K562 (cell line): Measurements from ENCODE around the gene FYB1. TPM values are rescaled to one million over a fixed set of nuclear protein-coding genes. Genes with fewer than 3 reads are reported as not detected.

Source experiments
- CHD1 ChIP-seq: fragments of 200-600 bp; sonication (generic); IDR thresholded peaks from one replicate; pipeline ENCODE4 v1.6.1; 2012; ENCODE audit warnings: mild to moderate bottlenecking, moderate library complexity, low read length, inconsistent platforms
- CTCF ChIP-seq, 3 experiments: IDR thresholded peaks in 2 of 3; conservative IDR thresholded peaks in 1 of 3; 2 replicates each; pipeline ENCODE4 v1.5.1; 2011 to 2012; ENCODE audit warnings: low read length in 3 of 3, mild to moderate bottlenecking in 3 of 3, control low read depth in 2 of 3, improper control_type of control experiment in 1 of 3, inconsistent platforms in 1 of 3, low read depth in 1 of 3, mixed read lengths in 1 of 3, moderate library complexity in 1 of 3; ENCODE audit not compliant: insufficient read depth in 2 of 3
- ETV1 ChIP-seq: fragments of 450-650 bp; conservative IDR thresholded peaks from 2 replicates; pipeline ENCODE4 v1.6.1; 2016; ENCODE audit warnings: missing genetic modification characterization, control low read depth, low read depth, missing compliant biosample characterization
- HDAC2 ChIP-seq: fragments of 450-650 bp; IDR thresholded peaks from 2 replicates; pipeline ENCODE4 v1.6.1; 2016; ENCODE audit warnings: mild to moderate bottlenecking
- HMBOX1 ChIP-seq: sonication (generic); IDR thresholded peaks from 2 replicates; pipeline ENCODE4 v1.6.1; 2016
- KDM1A ChIP-seq, 2 experiments: fragments of 450-650 bp; IDR thresholded peaks; 2 replicates each; pipeline ENCODE4 v1.6.1; 2016; ENCODE audit warnings: mild to moderate bottlenecking in 2 of 2
- RCOR1 ChIP-seq, 2 experiments: IDR thresholded peaks; 2 replicates each; pipeline ENCODE4 v1.6.1; 2012; ENCODE audit warnings: low read depth in 2 of 2, low read length in 2 of 2, borderline replicate concordance in 1 of 2, improper control_type of control experiment in 1 of 2
- RFX1 ChIP-seq: fragments of 450-650 bp; IDR thresholded peaks from 2 replicates; pipeline ENCODE4 v1.6.1; 2016; ENCODE audit warnings: mild to moderate bottlenecking, moderate library complexity
- RNF2 ChIP-seq: sonication (generic); IDR thresholded peaks from 2 replicates; pipeline ENCODE4 v1.6.1; 2016
- SMAD1 ChIP-seq: fragments of 150-350 bp; IDR thresholded peaks from 2 replicates; pipeline ENCODE4 v1.6.1; 2014; ENCODE audit warnings: low read length, low read depth; ENCODE audit not compliant: partially characterized antibody
- SMAD4 ChIP-seq: fragments of 250-450 bp; sonication (Bioruptor Pico); conservative IDR thresholded peaks from 2 replicates; pipeline ENCODE4 v1.8.0; 2021; ENCODE audit warnings: inconsistent platforms, mild to moderate bottlenecking, moderate library complexity
- TAF1 ChIP-seq: IDR thresholded peaks from 2 replicates; pipeline ENCODE4 v1.6.1; 2011; ENCODE audit warnings: mild to moderate bottlenecking, low read length, moderate library complexity; ENCODE audit not compliant: insufficient read depth, control insufficient read depth, severe bottlenecking; ENCODE audit errors: extremely low read depth
- TBP ChIP-seq: optimal IDR thresholded peaks from 2 replicates; pipeline ENCODE3; 2011; ENCODE audit warnings: low read depth, low read length, improper control_type of control experiment
- TCF3 ChIP-seq: sonication (generic); formaldehyde crosslinking; IDR thresholded peaks from 2 replicates; pipeline ENCODE4 v1.4.0; 2020; ENCODE audit warnings: mild to moderate bottlenecking, missing genetic modification reagents
- YY1 ChIP-seq, 3 experiments: IDR thresholded peaks; 2 replicates each; pipeline ENCODE4 v1.6.1; 2011; ENCODE audit warnings: low read length in 2 of 3, mild to moderate bottlenecking in 2 of 3, moderate library complexity in 2 of 3, borderline replicate concordance in 1 of 3, control low read depth in 1 of 3, low read depth in 1 of 3; ENCODE audit not compliant: insufficient read depth in 3 of 3, insufficient replicate concordance in 2 of 3, control insufficient read depth in 1 of 3, insufficient read length in 1 of 3; ENCODE audit errors: extremely low read depth in 1 of 3
- ZFP36 ChIP-seq: fragments of 150-350 bp; IDR thresholded peaks from 2 replicates; pipeline ENCODE4 v1.6.1; 2018; ENCODE audit warnings: low read length, low read depth; ENCODE audit not compliant: partially characterized antibody
- ZNF639 ChIP-seq, 2 experiments: fragments of 200-800 bp in 1 of 2; sonication (Bioruptor generic) in 1 of 2; sonication (generic) in 1 of 2; formaldehyde crosslinking in 1 of 2; IDR thresholded peaks in 1 of 2; conservative IDR thresholded peaks in 1 of 2; 2 replicates each; pipeline versions ENCODE4 v1.5.0 to v1.6.1; 2016 to 2020; ENCODE audit warnings: missing compliant biosample characterization in 1 of 2, missing genetic modification characterization in 1 of 2, missing genetic modification reagents in 1 of 2
- polyA plus RNA-seq, 8 experiments: library from polyadenylated mRNA; depleted of rRNA in 4 of 8; stranded (reverse) in 5 of 8; unstranded in 3 of 8; fragments of >200 nt; fragmentation: Nextera tagmentation in 2 of 8; fragmentation: Illumina TruSeq in 1 of 8; extraction: Ambion mirVana in 2 of 8; extraction: Trizol in 1 of 8; gene quantifications; 2 replicates each; pipeline versions ENCODE4 v1.2.1 to v1.2.3, GENCODE V29; 2011 to 2014; ENCODE audit warnings: inconsistent platforms in 1 of 8, missing spikeins in 1 of 8
- total RNA-seq, 7 experiments: library from RNA; depleted of rRNA in 6 of 7; stranded (reverse); fragments of >200 nt in 6 of 7; fragmentation: Illumina TruSeq in 2 of 7; extraction: Trizol in 2 of 7; gene quantifications; 2 replicates each; pipeline versions ENCODE4 v1.2.1 to v1.2.3, GENCODE V29; 2011 to 2021; ENCODE audit warnings: low replicate concordance in 1 of 7

FYB1 gene
- total and polyA plus RNA-seq, 9 of the 15 experiments (the other 6 are each of a cell fraction or from before 2014, with no cell fraction given), result 4.7 to 31.5 (median 9.7) TPM

- TF ChIP-seq YY1 (IDR thresholded peaks at IDR 0.05; ENCODE audit: borderline replicate concordance in 1 of 3, control insufficient read depth in 1 of 3, extremely low read depth in 1 of 3, insufficient read depth in 3 of 3, insufficient read length in 1 of 3, insufficient replicate concordance in 2 of 3, low read depth in 1 of 3, low read length in 2 of 3) (peak in 1 of 3 experiments; percentile 32), KDM1A (IDR thresholded peaks at IDR 0.05) (peak; percentile 87 to 93), TCF3 (CRISPR knock-in tag) (peak; percentile 60), RFX1 (peak; percentile 69), RNF2 (peak; percentile 43; the same call in 1 of the 2 replicates), ZNF639 (CRISPR knock-in tag; conservative IDR thresholded peaks at IDR 0.05 in 1 of 2, IDR thresholded peaks at IDR 0.05 in 1 of 2) (peak in 1 of 2 experiments; percentile 28; a peak in 1 of 4 replicates), TBP (no peak), HMBOX1 (peak; percentile 64), ETV1 (0 out of 2 replicates have a peak, but pooled peaks have one; percentile 19), CHD1 (peak; percentile 38), HDAC2 (0 out of 2 replicates have a peak, but pooled peaks have one; percentile 28), CTCF (IDR thresholded peaks at IDR 0.05 in 2 of 3, conservative IDR thresholded peaks at IDR 0.05 in 1 of 3; ENCODE audit: insufficient read depth in 2 of 3, low read depth in 1 of 3, low read length in 3 of 3) (peak in 2 of 3 experiments; percentile 32 to 35; a peak in 3 of 6 replicates), ZFP36 (peak; percentile 17), RCOR1 (IDR thresholded peaks at IDR 0.05; ENCODE audit: borderline replicate concordance in 1 of 2, low read depth in 2 of 2, low read length in 2 of 2) (peak; percentile 37 to 74; a peak in 2 of 4 replicates), TAF1 (no peak), SMAD4 (CRISPR knock-in tag) (0 out of 2 replicates have a peak, but pooled peaks have one; percentile 14), SMAD1 (no peak)
Observed at GRCh38 chr5:39224196-39224761, 4.9 kb upstream of the FYB1 start (continued).
